ENCODE data around the gene SEMA4A. TPM values are rescaled to one million over a fixed set of nuclear protein-coding genes. Genes with fewer than 3 reads are reported as not detected.
A peak's percentile ranks its signal among the peaks of the same experiment; 100 is the strongest.
"Not testable (repeated sequence)": the region's sequence is repeated elsewhere in the genome, so short reads cannot be mapped to it uniquely, and the experiment has no call there.

The SEMA4A gene
- total and polyA plus RNA-seq, 4 donors = 22.7 to 54.9 (median 36.9) TPM

- no peaks in the 10 kb centered on the region for H3K27me3 ChIP-seq (ENCODE audit: control insufficient read depth in 3 of 3, insufficient read depth in 3 of 3, low read length in 2 of 3)
- H3K9ac ChIP-seq (ENCODE audit: insufficient read depth in 1 of 2, low read length in 2 of 2) = peak overlapping the region; percentile 21 to 69
- peak overlapping the region; percentile 94 to 97 for H3K27ac ChIP-seq (ENCODE audit: low read depth in 1 of 2, low read length in 1 of 2)
- peak; percentile 96 to 98 (median 96) for DNase-seq
- ATAC-seq (ENCODE audit: insufficient read depth, low FRiP score) = peak; percentile 48
- peaks cover 23 to 56% (median 48%) of the 10 kb centered on the region in 5 donors for H3K4me1 ChIP-seq (ENCODE audit: control insufficient read depth in 5 of 5, insufficient read depth in 5 of 5, low read length in 5 of 5)
- no peak overlapping the region for H3K4me3 ChIP-seq
- H3K36me3 ChIP-seq (ENCODE audit: control insufficient read depth in 4 of 4, insufficient read depth in 4 of 4, low read length in 4 of 4) = peaks cover 0 to 9% (median 8%) of the 10 kb centered on the region in 4 donors
- no peaks in the 10 kb centered on the region for H3K9me3 ChIP-seq (ENCODE audit: control insufficient read depth in 4 of 4, insufficient read depth in 3 of 4, low read length in 3 of 4)
- TF ChIP-seq CTCF (IDR thresholded peaks at IDR 0.05; ENCODE audit: control extremely low read depth, extremely low read depth) = no peak
- WGBS, 2 donors = 11 to 17% methylated on average over 14 of the region's 14 CpGs
Observed at GRCh38 chr1:156123356-156124196, 29.8 kb upstream of the SEMA4A start.

- no peaks in the 10 kb centered on the region for H3K27me3 ChIP-seq (ENCODE audit: control insufficient read depth in 3 of 3, insufficient read depth in 3 of 3, low read length in 2 of 3)
- H3K4me3 ChIP-seq = no peak overlapping the region
- no peak for TF ChIP-seq CTCF (IDR thresholded peaks at IDR 0.05; ENCODE audit: control extremely low read depth, extremely low read depth)
- DNase-seq (no peak), ATAC-seq (ENCODE audit: insufficient read depth, low FRiP score) (no peak)
- no peaks in the 10 kb centered on the region for H3K9me3 ChIP-seq (ENCODE audit: control insufficient read depth in 4 of 4, insufficient read depth in 3 of 4, low read length in 3 of 4)
- 58 to 72% methylated on average over 17 of the region's 17 CpGs for WGBS, 2 donors
- peaks cover 0 to 9% (median 7%) of the 10 kb centered on the region in 4 donors for H3K36me3 ChIP-seq (ENCODE audit: control insufficient read depth in 4 of 4, insufficient read depth in 4 of 4, low read length in 4 of 4)
- H3K4me1 ChIP-seq (ENCODE audit: control insufficient read depth in 5 of 5, insufficient read depth in 5 of 5, low read length in 5 of 5) = peaks cover 34 to 68% (median 52%) of the 10 kb centered on the region in 5 donors
- peak overlapping the region in 1 of 2 donors; percentile 28 for H3K9ac ChIP-seq (ENCODE audit: insufficient read depth in 1 of 2, low read length in 2 of 2)
- peak overlapping the region; percentile 87 to 94 for H3K27ac ChIP-seq (ENCODE audit: low read depth in 1 of 2, low read length in 1 of 2)
Observed at GRCh38 chr1:156124557-156125483, 28.6 kb upstream of the SEMA4A start.

- peaks cover 36 to 75% (median 47%) of the 10 kb centered on the region in 5 donors for H3K4me1 ChIP-seq (ENCODE audit: control insufficient read depth in 5 of 5, insufficient read depth in 5 of 5, low read length in 5 of 5)
- not testable (repeated sequence) for DNase-seq; H3K27me3 ChIP-seq (ENCODE audit: control insufficient read depth in 3 of 3, insufficient read depth in 3 of 3, low read length in 2 of 3); ATAC-seq (ENCODE audit: insufficient read depth, low FRiP score); H3K4me3 ChIP-seq; H3K36me3 ChIP-seq (ENCODE audit: control insufficient read depth in 4 of 4, insufficient read depth in 4 of 4, low read length in 4 of 4); H3K9me3 ChIP-seq (ENCODE audit: control insufficient read depth in 4 of 4, insufficient read depth in 3 of 4, low read length in 3 of 4); H3K9ac ChIP-seq (ENCODE audit: insufficient read depth in 1 of 2, low read length in 2 of 2)
- H3K27ac ChIP-seq (ENCODE audit: low read depth in 1 of 2, low read length in 1 of 2) = peak overlapping the region; percentile 87 to 94
- 86 to 93% methylated on average over 10 of the region's 10 CpGs for WGBS, 2 donors
Observed at GRCh38 chr1:156125544-156125943, 27.8 kb upstream of the SEMA4A start.

Data from lung (tissue), 12 donors.